KOPT-K1 (cell line): Measurements from ENCODE around the gene PLA2G6.
A peak's percentile ranks its signal among the peaks of the same experiment; 100 is the strongest.

Source experiments
- H3K27ac ChIP-seq: fragments of 200-600 bp; sonication (generic); 2 replicates; pipeline ENCODE4 v1.5.1; 2016; ENCODE audit warnings: antibody characterized with exemption, mild to moderate bottlenecking, low read depth, low read length; ENCODE audit not compliant: poor library complexity, severe bottlenecking
- H3K36me3 ChIP-seq: fragments of 200-600 bp; sonication (generic); 2 replicates; pipeline ENCODE4 v1.5.1; 2017; ENCODE audit warnings: antibody characterized with exemption, mild to moderate bottlenecking, low read length, moderate library complexity; ENCODE audit not compliant: insufficient read depth
- H3K9me3 ChIP-seq: fragments of 200-600 bp; sonication (generic); 2 replicates; pipeline ENCODE4 v1.5.1; 2017; ENCODE audit warnings: antibody characterized with exemption, low read length, mild to moderate bottlenecking; ENCODE audit not compliant: insufficient read depth, poor library complexity, severe bottlenecking

The PLA2G6 gene, protein sequence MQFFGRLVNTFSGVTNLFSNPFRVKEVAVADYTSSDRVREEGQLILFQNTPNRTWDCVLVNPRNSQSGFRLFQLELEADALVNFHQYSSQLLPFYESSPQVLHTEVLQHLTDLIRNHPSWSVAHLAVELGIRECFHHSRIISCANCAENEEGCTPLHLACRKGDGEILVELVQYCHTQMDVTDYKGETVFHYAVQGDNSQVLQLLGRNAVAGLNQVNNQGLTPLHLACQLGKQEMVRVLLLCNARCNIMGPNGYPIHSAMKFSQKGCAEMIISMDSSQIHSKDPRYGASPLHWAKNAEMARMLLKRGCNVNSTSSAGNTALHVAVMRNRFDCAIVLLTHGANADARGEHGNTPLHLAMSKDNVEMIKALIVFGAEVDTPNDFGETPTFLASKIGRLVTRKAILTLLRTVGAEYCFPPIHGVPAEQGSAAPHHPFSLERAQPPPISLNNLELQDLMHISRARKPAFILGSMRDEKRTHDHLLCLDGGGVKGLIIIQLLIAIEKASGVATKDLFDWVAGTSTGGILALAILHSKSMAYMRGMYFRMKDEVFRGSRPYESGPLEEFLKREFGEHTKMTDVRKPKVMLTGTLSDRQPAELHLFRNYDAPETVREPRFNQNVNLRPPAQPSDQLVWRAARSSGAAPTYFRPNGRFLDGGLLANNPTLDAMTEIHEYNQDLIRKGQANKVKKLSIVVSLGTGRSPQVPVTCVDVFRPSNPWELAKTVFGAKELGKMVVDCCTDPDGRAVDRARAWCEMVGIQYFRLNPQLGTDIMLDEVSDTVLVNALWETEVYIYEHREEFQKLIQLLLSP

DNA sequence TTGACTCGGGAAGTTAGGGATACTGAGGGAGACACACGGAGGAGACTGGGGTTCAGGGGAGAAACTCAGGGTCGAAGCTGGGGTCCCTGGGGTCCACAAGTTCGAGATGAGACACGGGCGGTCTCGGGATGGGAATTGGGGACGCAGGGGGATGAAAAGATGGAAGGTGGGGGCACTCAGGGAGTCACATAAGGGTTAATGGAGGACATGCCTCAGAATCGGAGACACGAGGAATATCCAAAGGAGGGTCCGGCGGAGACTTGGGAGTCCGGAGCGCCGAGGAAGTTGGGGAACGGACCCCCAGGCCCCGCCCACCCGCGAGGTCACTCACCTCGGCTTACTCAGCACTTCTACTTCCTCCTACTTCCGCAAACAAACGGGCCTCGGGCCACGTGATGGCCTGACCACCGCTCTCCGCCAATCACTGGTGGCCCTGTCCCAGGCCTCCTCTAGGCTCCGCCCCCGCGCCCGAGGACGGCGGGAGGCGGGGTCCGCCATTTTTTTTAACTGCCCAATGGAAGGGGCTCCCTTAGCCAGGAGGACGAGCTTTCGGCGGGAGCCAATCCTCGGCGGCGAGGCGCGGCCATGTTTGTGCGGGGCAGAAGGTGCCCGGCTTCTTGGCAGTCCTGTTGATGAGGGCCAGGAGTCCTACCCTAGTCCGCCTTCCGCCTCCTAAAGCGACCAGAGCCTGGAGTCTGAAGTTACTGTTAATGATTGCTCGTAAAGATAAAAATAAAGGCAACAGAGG is at the start of gene PLA2G6:
PLA2G6 (minus strand) TSS at position 378 of the 748 bp plus-strand sequence. CDS start 12,404 bp downstream, outside the sequence.
- Histone ChIP-seq H3K9me3 (no peaks in the 10 kb centered on the region), H3K36me3 (no peaks in the 10 kb centered on the region), H3K27ac (peak within 1 kb of the TSS; percentile 88)

GRCh38 chr22:38230916-38231315 is 49.3 kb upstream of the PLA2G6 start:
- peaks cover 65% of the 10 kb centered on the region; the same call in 1 of the 2 replicates for H3K36me3 ChIP-seq

GRCh38 chr22:38230108-38230825 is 48.6 kb upstream of the PLA2G6 start:
- Histone ChIP-seq H3K27ac (no peak overlapping the region), H3K36me3 (peaks cover 59% of the 10 kb centered on the region; the same call in 1 of the 2 replicates), H3K9me3 (no peaks in the 10 kb centered on the region)

More at GRCh38 chr22:38230916-38231315, 49.3 kb upstream of the PLA2G6 start:
- Histone ChIP-seq H3K27ac (no peak overlapping the region), H3K9me3 (no peaks in the 10 kb centered on the region)

DNA sequence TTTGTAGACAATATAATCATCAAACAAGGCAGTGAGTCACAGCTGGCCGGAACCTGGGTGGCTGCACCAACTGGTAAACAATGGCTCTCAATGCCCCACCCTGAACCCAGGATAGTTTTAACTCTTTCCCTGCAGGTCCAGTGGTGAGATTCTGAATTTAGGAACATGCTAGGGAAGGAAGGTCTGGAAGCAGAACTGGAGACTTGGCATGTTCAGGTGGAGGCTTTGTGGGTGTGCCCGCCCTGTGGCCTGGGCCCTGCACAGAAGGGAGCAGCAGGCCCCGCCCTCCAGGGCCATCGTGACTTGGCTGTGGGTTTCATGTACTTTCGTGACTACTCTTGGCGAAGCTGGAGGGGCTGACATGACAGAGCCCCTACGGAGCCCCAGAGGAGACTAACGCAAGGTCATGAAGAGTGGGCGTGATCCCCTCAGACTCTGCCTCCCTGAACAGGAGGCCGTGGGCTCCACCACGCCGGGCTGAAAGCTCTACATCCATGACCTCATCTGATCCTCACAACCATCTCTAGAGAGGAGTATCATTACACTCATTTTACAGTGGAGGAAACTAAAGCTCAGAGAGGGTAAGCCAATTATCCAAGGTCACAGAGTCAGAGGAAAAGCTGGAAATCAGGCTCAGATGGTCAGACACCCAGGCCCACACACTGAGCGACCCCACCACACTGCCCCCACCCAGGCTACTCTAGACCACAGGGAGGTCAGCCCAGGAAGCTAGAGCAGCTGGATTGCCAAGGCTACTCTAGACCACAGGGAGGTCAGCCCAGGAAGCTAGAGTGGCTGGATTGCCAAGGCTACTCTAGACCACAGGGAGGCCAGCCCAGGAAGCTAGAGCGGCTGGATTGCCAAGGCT is 47.5 kb upstream of the PLA2G6 start:
- no peaks in the 10 kb centered on the region for H3K9me3 ChIP-seq
- peaks cover 53% of the 10 kb centered on the region; the same call in 1 of the 2 replicates for H3K36me3 ChIP-seq
- H3K27ac ChIP-seq, result no peak overlapping the region

DNA sequence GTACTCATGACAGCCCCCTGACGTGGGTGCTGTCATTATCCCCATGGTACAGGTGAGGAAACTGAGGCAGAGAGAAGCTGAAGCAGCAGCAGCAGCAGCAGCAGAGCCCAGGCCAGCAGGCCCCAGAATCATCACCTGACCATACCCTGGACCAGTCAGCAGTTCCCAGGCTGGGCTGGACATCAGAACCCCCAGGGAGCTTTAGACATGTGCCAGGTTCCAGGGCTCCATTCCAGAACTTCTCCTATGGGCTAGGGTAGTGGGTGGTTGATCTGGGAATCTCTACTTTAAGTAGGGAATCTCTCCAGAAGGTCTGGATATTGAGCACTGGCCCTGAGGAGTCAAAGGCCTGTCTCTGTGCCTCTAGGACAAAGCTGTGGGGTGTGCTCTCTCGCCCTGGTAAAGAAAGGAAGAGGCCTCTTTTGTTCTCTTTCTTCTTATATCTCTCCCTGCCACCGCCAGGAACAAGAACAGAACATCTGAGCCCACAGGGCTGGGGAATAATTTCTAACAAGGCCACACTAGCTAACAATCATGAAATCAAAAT is 46.8 kb upstream of the PLA2G6 start:
- no peak overlapping the region for H3K27ac ChIP-seq
- H3K36me3 ChIP-seq, result peaks cover 49% of the 10 kb centered on the region; the same call in 1 of the 2 replicates
- H3K9me3 ChIP-seq, result no peaks in the 10 kb centered on the region

DNA sequence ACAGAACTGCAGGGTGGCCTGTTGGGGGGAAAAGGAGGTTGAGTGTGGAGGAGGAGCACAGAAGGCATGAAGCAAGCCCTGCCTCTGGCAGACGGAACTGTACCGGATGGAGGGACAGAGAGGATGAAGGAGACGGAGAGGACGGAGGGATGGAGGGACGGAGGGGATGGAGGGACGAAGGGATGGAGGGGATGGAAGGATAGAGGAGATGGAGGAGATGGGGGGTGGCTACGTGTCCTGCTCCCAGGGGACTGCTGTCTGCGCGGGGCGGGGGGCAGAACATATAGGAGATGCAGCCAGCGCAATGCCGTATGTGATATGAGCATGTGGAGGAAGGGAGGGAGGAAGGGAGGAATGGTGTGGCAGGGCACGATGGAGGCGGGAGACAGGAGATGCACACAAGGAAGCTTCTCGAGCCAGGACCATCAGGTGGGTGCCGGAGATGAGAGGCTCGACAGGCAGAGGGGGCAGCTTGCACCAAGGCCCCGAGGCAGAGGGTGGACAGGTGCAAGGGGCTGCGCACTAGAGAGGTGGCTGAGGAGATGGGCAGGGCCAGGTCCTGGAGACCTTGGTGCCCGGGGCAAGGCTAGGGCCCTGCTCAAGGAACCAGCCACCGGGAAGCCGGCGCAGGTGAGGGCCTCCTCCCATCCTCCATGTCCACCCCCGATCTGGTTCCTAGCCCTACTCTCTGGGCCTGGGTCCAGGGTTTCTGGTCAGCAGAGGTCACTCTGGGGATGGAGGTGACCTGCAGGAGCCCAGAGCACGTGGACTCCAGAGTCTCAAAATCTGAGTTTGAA is 45.4 kb upstream of the PLA2G6 start:
- Histone ChIP-seq H3K27ac (no peak overlapping the region), H3K9me3 (no peaks in the 10 kb centered on the region), H3K36me3 (peaks cover 41% of the 10 kb centered on the region; the same call in 1 of the 2 replicates)

- Histone ChIP-seq H3K36me3 (peaks cover 21% of the 10 kb centered on the region; the same call in 1 of the 2 replicates), H3K9me3 (no peaks in the 10 kb centered on the region), H3K27ac (no peak overlapping the region)
These were observed 41.8 kb upstream of the PLA2G6 start for GRCh38 chr22:38223289-38223960.

DNA sequence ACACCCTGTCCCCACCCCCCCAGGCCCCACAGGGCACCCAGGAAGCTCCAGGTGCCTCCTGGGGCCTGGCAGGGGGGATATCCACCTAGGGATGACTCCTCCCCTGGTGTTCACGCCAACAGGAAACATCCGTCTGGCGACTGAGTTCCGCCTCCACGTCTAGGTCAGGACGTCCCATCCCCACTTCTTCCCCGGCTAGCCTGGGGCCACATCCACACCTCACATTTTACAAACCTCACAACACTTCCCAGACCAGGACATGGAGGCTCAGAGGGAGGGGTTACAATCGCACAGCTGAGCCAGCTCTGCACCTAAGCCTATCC is 41.1 kb upstream of the PLA2G6 start:
- Histone ChIP-seq H3K27ac (no peak overlapping the region), H3K9me3 (no peaks in the 10 kb centered on the region), H3K36me3 (peaks cover 16% of the 10 kb centered on the region; the same call in 1 of the 2 replicates)

- no peaks in the 10 kb centered on the region for H3K9me3 ChIP-seq
- no peak overlapping the region for H3K27ac ChIP-seq
- H3K36me3 ChIP-seq, result peaks cover 12% of the 10 kb centered on the region; the same call in 1 of the 2 replicates
These were observed 40.5 kb upstream of the PLA2G6 start for GRCh38 chr22:38221908-38222796.

DNA sequence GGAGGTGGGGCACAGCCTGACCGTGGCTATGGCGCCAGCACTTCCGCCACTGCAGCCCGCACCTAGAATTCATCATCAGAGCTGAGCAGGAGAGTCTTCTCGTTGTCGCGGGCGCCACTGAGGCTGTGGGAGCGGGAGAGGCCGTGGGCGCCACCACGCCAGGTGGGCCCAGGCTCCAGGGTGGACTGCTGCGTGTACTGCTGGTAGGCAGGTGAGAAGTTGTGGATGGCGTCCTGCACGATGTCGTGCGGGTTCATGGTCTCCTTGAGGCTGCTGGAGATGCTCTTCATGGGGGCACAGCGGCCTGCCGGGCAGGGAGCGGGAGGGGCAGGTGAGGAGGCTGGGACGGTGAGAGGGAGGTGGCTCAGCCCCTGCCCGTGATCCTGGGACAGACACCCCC is 39.8 kb upstream of the PLA2G6 start:
- Histone ChIP-seq H3K9me3 (no peaks in the 10 kb centered on the region), H3K36me3 (peaks cover 12% of the 10 kb centered on the region; the same call in 1 of the 2 replicates), H3K27ac (no peak overlapping the region)

- no peak overlapping the region for H3K27ac ChIP-seq
These were observed 39.2 kb upstream of the PLA2G6 start for GRCh38 chr22:38220653-38221386.

More at GRCh38 chr22:38220653-38221386, 39.2 kb upstream of the PLA2G6 start:
- H3K9me3 ChIP-seq, result no peaks in the 10 kb centered on the region
- H3K36me3 ChIP-seq, result peaks cover 12% of the 10 kb centered on the region; the same call in 1 of the 2 replicates
